ENCODE results near the gene PPP1R8.

DNA sequence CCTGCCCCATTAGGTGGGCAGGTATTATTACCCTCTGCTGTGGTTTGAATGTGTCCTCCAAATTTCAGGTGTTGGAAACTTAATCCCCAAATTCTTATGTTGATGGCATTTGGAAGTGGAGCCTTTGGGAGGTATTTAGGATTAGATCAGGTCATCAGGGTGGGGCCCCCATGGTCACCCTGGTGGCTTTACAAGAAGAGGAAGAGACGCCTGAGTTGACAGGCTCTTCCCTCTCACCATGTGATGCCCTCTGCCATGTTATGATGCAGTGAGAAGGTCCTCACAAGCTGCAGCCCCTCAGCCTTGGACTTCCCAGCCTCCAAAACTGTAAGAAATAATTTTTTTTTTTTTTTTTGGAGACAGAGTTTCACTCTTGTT, 32.9 kb downstream of the PPP1R8 start:
- TF ChIP-seq CTCF (IDR thresholded peaks at IDR 0.05; ENCODE audit: low read depth, low read length, missing input control), result no peak
- no peak for TF ChIP-seq HNF4A (conservative IDR thresholded peaks at IDR 0.05)
- TF ChIP-seq, protein P1, sequence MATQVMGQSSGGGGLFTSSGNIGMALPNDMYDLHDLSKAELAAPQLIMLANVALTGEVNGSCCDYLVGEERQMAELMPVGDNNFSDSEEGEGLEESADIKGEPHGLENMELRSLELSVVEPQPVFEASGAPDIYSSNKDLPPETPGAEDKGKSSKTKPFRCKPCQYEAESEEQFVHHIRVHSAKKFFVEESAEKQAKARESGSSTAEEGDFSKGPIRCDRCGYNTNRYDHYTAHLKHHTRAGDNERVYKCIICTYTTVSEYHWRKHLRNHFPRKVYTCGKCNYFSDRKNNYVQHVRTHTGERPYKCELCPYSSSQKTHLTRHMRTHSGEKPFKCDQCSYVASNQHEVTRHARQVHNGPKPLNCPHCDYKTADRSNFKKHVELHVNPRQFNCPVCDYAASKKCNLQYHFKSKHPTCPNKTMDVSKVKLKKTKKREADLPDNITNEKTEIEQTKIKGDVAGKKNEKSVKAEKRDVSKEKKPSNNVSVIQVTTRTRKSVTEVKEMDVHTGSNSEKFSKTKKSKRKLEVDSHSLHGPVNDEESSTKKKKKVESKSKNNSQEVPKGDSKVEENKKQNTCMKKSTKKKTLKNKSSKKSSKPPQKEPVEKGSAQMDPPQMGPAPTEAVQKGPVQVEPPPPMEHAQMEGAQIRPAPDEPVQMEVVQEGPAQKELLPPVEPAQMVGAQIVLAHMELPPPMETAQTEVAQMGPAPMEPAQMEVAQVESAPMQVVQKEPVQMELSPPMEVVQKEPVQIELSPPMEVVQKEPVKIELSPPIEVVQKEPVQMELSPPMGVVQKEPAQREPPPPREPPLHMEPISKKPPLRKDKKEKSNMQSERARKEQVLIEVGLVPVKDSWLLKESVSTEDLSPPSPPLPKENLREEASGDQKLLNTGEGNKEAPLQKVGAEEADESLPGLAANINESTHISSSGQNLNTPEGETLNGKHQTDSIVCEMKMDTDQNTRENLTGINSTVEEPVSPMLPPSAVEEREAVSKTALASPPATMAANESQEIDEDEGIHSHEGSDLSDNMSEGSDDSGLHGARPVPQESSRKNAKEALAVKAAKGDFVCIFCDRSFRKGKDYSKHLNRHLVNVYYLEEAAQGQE (IDR thresholded peaks at IDR 0.05), result no peak
- no peak for TF ChIP-seq EGR1 (IDR thresholded peaks at IDR 0.05; ENCODE audit: low read depth in 2 of 2)
- TF ChIP-seq SP1 (IDR thresholded peaks at IDR 0.05), result no peak
- TF ChIP-seq FOXA1 (IDR thresholded peaks at IDR 0.05), result no peak
- TF ChIP-seq RXRA (IDR thresholded peaks at IDR 0.05), result no peak
- TF ChIP-seq, protein P2, sequence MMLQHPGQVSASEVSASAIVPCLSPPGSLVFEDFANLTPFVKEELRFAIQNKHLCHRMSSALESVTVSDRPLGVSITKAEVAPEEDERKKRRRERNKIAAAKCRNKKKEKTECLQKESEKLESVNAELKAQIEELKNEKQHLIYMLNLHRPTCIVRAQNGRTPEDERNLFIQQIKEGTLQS (IDR thresholded peaks at IDR 0.05), result no peak
